MG63 (cell line): ENCODE results near the gene DCX. TPM values are rescaled to one million over a fixed set of nuclear protein-coding genes. Genes with fewer than 3 reads are reported as not detected.

Experiments used
- DNase-seq: peaks from one replicate; pipeline ENCODE4 v3.0.0-alpha.2; 2020
- H3K27me3 ChIP-seq: fragments of 250-450 bp; sonication (Bioruptor Pico); 2 replicates; pipeline ENCODE4 v1.5.1; 2020; ENCODE audit warnings: mild to moderate bottlenecking, moderate library complexity
- H3K36me3 ChIP-seq: fragments of 250-450 bp; sonication (Bioruptor Pico); 2 replicates; pipeline ENCODE4 v1.5.1; 2020; ENCODE audit warnings: mild to moderate bottlenecking, moderate library complexity
- H3K4me3 ChIP-seq: fragments of 250-450 bp; sonication (Bioruptor Pico); 2 replicates; pipeline ENCODE4 v1.5.1; 2020; ENCODE audit warnings: mild to moderate bottlenecking, moderate library complexity
- H3K9me3 ChIP-seq: fragments of 250-450 bp; sonication (Bioruptor Pico); 2 replicates; pipeline ENCODE4 v1.5.1; 2020; ENCODE audit warnings: mild to moderate bottlenecking, moderate library complexity
- total RNA-seq: library from RNA; depleted of rRNA; stranded (reverse); fragments of >200 nt; shearing (Covaris generic); gene quantifications from 2 replicates; pipeline ENCODE4 v1.2.3, GENCODE V29; 2014; ENCODE audit warnings: low replicate concordance; rRNA removed

Gene DCX
- total RNA-seq, 1 experiment from 2014 or later: not detected

GRCh38 chrX:111270339-111270738 lies 141.7 kb downstream of the DCX start, which contains the start of gene CAPN6:
CAPN6 (minus strand) TSS chrX:111270483; CDS start chrX:111263936, 6,547 bp downstream.
- no peaks in the 10 kb centered on the region for H3K36me3 ChIP-seq
- no peak within 1 kb of the TSS for H3K4me3 ChIP-seq
- no peak for DNase-seq
- no peaks in the 10 kb centered on the region for H3K27me3 ChIP-seq
- H3K9me3 ChIP-seq: no peaks in the 10 kb centered on the region

- Histone ChIP-seq H3K9me3 (no peaks in the 10 kb centered on the region), H3K36me3 (no peaks in the 10 kb centered on the region), H3K4me3 (no peak overlapping the region), H3K27me3 (no peaks in the 10 kb centered on the region)
- DNase-seq: no peak
Observed at GRCh38 chrX:111268506-111268905, 143.5 kb downstream of the DCX start.

GRCh38 chrX:111265486-111265885 lies 146.5 kb downstream of the DCX start:
- no peak for DNase-seq
- H3K9me3 ChIP-seq: no peaks in the 10 kb centered on the region
- H3K4me3 ChIP-seq: no peak overlapping the region
- no peaks in the 10 kb centered on the region for H3K27me3 ChIP-seq
- H3K36me3 ChIP-seq: no peaks in the 10 kb centered on the region

- Histone ChIP-seq H3K4me3 (no peak overlapping the region), H3K27me3 (no peaks in the 10 kb centered on the region), H3K9me3 (no peaks in the 10 kb centered on the region), H3K36me3 (no peaks in the 10 kb centered on the region)
- DNase-seq: no peak
Observed at GRCh38 chrX:111264385-111264784, 147.6 kb downstream of the DCX start.

- Histone ChIP-seq H3K4me3 (no peak overlapping the region), H3K27me3 (no peaks in the 10 kb centered on the region), H3K9me3 (no peaks in the 10 kb centered on the region), H3K36me3 (no peaks in the 10 kb centered on the region)
- DNase-seq: no peak
Observed at GRCh38 chrX:111262086-111262485, 149.9 kb downstream of the DCX start.

GRCh38 chrX:111260451-111260850 lies 151.5 kb downstream of the DCX start:
- no peak for DNase-seq
- Histone ChIP-seq H3K36me3 (no peaks in the 10 kb centered on the region), H3K27me3 (no peaks in the 10 kb centered on the region), H3K4me3 (no peak overlapping the region), H3K9me3 (no peaks in the 10 kb centered on the region)

GRCh38 chrX:111259559-111259958 lies 152.4 kb downstream of the DCX start:
- Histone ChIP-seq H3K36me3 (no peaks in the 10 kb centered on the region), H3K27me3 (no peaks in the 10 kb centered on the region), H3K9me3 (no peaks in the 10 kb centered on the region), H3K4me3 (no peak overlapping the region)
- DNase-seq: no peak

GRCh38 chrX:111257733-111258132 lies 154.3 kb downstream of the DCX start:
- no peak for DNase-seq
- H3K27me3 ChIP-seq: no peaks in the 10 kb centered on the region
- no peaks in the 10 kb centered on the region for H3K9me3 ChIP-seq
- H3K4me3 ChIP-seq: no peak overlapping the region
- no peaks in the 10 kb centered on the region for H3K36me3 ChIP-seq

GRCh38 chrX:111254896-111255693 lies 156.9 kb downstream of the DCX start:
- no peak overlapping the region for H3K4me3 ChIP-seq

GRCh38 chrX:111244235-111244750 lies 167.7 kb downstream of the DCX start:
- Histone ChIP-seq H3K9me3 (no peaks in the 10 kb centered on the region), H3K27me3 (no peaks in the 10 kb centered on the region), H3K36me3 (no peaks in the 10 kb centered on the region), H3K4me3 (no peak overlapping the region)
- no peak for DNase-seq

More at GRCh38 chrX:111254896-111255693, 156.9 kb downstream of the DCX start:
- no peaks in the 10 kb centered on the region for H3K27me3 ChIP-seq
- H3K36me3 ChIP-seq: no peaks in the 10 kb centered on the region
- H3K9me3 ChIP-seq: no peaks in the 10 kb centered on the region
- no peak for DNase-seq

Other genes starting within 250 kb of the DCX start
- gene CAPN6, start 141.7 kb downstream of the DCX start, total RNA-seq: not detected in 2 replicates
- gene SERTM2, start 99.5 kb upstream of the DCX start, total RNA-seq: not detected in 2 replicates